H1 (cell line): ENCODE data around the gene PTPN5. TPM values are rescaled to one million over a fixed set of nuclear protein-coding genes. Genes with fewer than 3 reads are reported as not detected.

Source experiments
- CTCF ChIA-PET: fragments of 300-600 bp; sonication (Branson Sonifier 250); formaldehyde crosslinking; loops from one replicate; lab custom pipeline; 2021; ENCODE audit not compliant: partially characterized antibody; lab: Charles Lee
- POLR2A ChIA-PET: fragments of 300-600 bp; sonication (Branson Sonifier 250); formaldehyde crosslinking; loops from one replicate; lab custom pipeline; 2021; ENCODE audit warnings: inconsistent platforms; ENCODE audit not compliant: partially characterized antibody; lab: Charles Lee
- DNase-seq, 2 experiments: peaks; one replicate each; pipeline versions ENCODE4 v3.0.0 to v3.0.0-alpha.2; 2010 to 2022; ENCODE audit warnings: low spot score in 2 of 2, low read depth in 1 of 2, mixed read lengths in 1 of 2
- FAIRE-seq: peaks from 2 replicates; lab custom pipeline; 2011; peaks lifted over from hg19 to GRCh38; lab: Jason Lieb, UNC
- H2AFZ ChIP-seq: 2 replicates; pipeline ENCODE4 v1.8.1; 2012; ENCODE audit warnings: low read length, inconsistent platforms
- H2AK5ac ChIP-seq: 2 replicates; pipeline ENCODE4 v1.6.1; 2013; ENCODE audit warnings: low read depth, low read length
- H2BK120ac ChIP-seq: replicated peaks from 2 replicates; pipeline ENCODE3; 2013; ENCODE audit warnings: low read depth, low read length, inconsistent platforms
- H2BK12ac ChIP-seq: 2 replicates; pipeline ENCODE4 v1.6.1; 2013; ENCODE audit warnings: low read depth, low read length
- H2BK15ac ChIP-seq: 2 replicates; pipeline ENCODE4 v1.6.1; 2013; ENCODE audit warnings: low read length
- H2BK20ac ChIP-seq: 2 replicates; pipeline ENCODE4 v1.6.1; 2013; ENCODE audit warnings: low read length
- H2BK5ac ChIP-seq: 2 replicates; pipeline ENCODE4 v1.6.1; 2013; ENCODE audit warnings: low read depth, low read length
- H3K14ac ChIP-seq: 2 replicates; pipeline ENCODE4 v1.6.1; 2013; ENCODE audit warnings: inconsistent platforms; ENCODE audit not compliant: insufficient read length
- H3K18ac ChIP-seq: 2 replicates; pipeline ENCODE4 v1.6.1; 2013; ENCODE audit warnings: low read length; ENCODE audit errors: extremely low read depth
- H3K23ac ChIP-seq: 2 replicates; pipeline ENCODE4 v1.6.1; 2013; ENCODE audit warnings: inconsistent platforms; ENCODE audit not compliant: insufficient read length
- H3K23me2 ChIP-seq: 2 replicates; pipeline ENCODE4 v1.6.1; 2013; ENCODE audit warnings: low read depth, low read length
- H3K27ac ChIP-seq: 2 replicates; pipeline ENCODE4 v1.6.1; 2011; ENCODE audit warnings: low read depth, low read length, inconsistent platforms
- H3K27me3 ChIP-seq, 4 experiments: replicated peaks in 1 of 4; 1 replicate in 1 of 4; 2 replicates in 3 of 4; pipeline versions ENCODE4 v1.6.1 to v1.8.1; 2011 to 2013; ENCODE audit warnings: low read length in 3 of 4, mild to moderate bottlenecking in 3 of 4, inconsistent platforms in 2 of 4, mixed read lengths in 2 of 4, moderate library complexity in 1 of 4; ENCODE audit not compliant: control insufficient read depth in 3 of 4, insufficient read depth in 3 of 4; ENCODE audit errors: extremely low read depth in 1 of 4
- H3K36me3 ChIP-seq, 4 experiments: 2 replicates each; pipeline versions ENCODE4 v1.6.1 to v1.8.1; 2011 to 2013; ENCODE audit warnings: mild to moderate bottlenecking in 4 of 4, low read length in 3 of 4, moderate library complexity in 2 of 4, control low read depth in 1 of 4, inconsistent platforms in 1 of 4; ENCODE audit not compliant: insufficient read depth in 4 of 4, control insufficient read depth in 2 of 4
- H3K4ac ChIP-seq: replicated peaks from 2 replicates; pipeline ENCODE3; 2013; ENCODE audit warnings: low read length, low read depth, mixed read lengths, inconsistent platforms; ENCODE audit not compliant: insufficient read length
- H3K4me1 ChIP-seq, 4 experiments: replicated peaks in 1 of 4; 1 replicate in 1 of 4; 2 replicates in 3 of 4; pipeline versions ENCODE4 v1.6.1 to v1.8.1; 2011 to 2013; ENCODE audit warnings: low read length in 3 of 4, inconsistent platforms in 2 of 4, mixed read lengths in 1 of 4; ENCODE audit not compliant: insufficient read depth in 4 of 4, control insufficient read depth in 3 of 4
- H3K4me2 ChIP-seq, 2 experiments: 2 replicates each; pipeline versions ENCODE4 v1.6.1 to v1.8.1; 2011 to 2013; ENCODE audit warnings: low read depth in 2 of 2, low read length in 2 of 2, control low read depth in 1 of 2, inconsistent platforms in 1 of 2, mild to moderate bottlenecking in 1 of 2; ENCODE audit not compliant: insufficient read depth in 1 of 2
- H3K4me3 ChIP-seq, 4 experiments: fragments of 200-600, 300-600 bp in 1 of 4; sonication (generic), shearing (Covaris generic), sonication (Bioruptor Twin) in 1 of 4; 2 replicates each; pipeline versions ENCODE4 v1.5.1 to v1.8.1; 2011 to 2016; ENCODE audit warnings: low read length in 4 of 4, low read depth in 3 of 4, control low read depth in 2 of 4, inconsistent platforms in 2 of 4, mild to moderate bottlenecking in 2 of 4, mixed read lengths in 1 of 4, moderate library complexity in 1 of 4; ENCODE audit not compliant: insufficient read depth in 2 of 4; ENCODE audit errors: extremely low read depth in 1 of 4
- H3K56ac ChIP-seq: replicated peaks from 2 replicates; pipeline ENCODE3; 2013; ENCODE audit warnings: low read depth, mild to moderate bottlenecking, mixed read lengths, low read length, inconsistent platforms; ENCODE audit not compliant: insufficient read length
- H3K79me1 ChIP-seq: 2 replicates; pipeline ENCODE4 v1.6.1; 2013; ENCODE audit warnings: low read depth, low read length, control low read depth
- H3K79me2 ChIP-seq, 2 experiments: 2 replicates each; pipeline versions ENCODE4 v1.6.1 to v1.8.1; 2012 to 2013; ENCODE audit warnings: low read length in 2 of 2, mild to moderate bottlenecking in 2 of 2, inconsistent platforms in 1 of 2; ENCODE audit not compliant: insufficient read depth in 2 of 2, control insufficient read depth in 1 of 2
- H3K9ac ChIP-seq, 4 experiments: replicated peaks in 1 of 4; 1 replicate in 1 of 4; 2 replicates in 3 of 4; pipeline versions ENCODE4 v1.6.1 to v1.8.1; 2011 to 2013; ENCODE audit warnings: low read depth in 3 of 4, low read length in 3 of 4, control low read depth in 2 of 4, mild to moderate bottlenecking in 2 of 4, moderate library complexity in 2 of 4, inconsistent platforms in 1 of 4; ENCODE audit errors: extremely low read depth in 1 of 4
- H3K9me3 ChIP-seq, 2 experiments: 2 replicates each; pipeline versions ENCODE4 v1.6.1 to v1.8.1; 2012 to 2013; ENCODE audit warnings: mild to moderate bottlenecking in 2 of 2, moderate library complexity in 2 of 2, control low read depth in 1 of 2, inconsistent platforms in 1 of 2, low read depth in 1 of 2, low read length in 1 of 2, mixed read lengths in 1 of 2; ENCODE audit not compliant: insufficient read depth in 2 of 2
- H4K20me1 ChIP-seq, 2 experiments: replicated peaks in 1 of 2; 2 replicates each; pipeline versions ENCODE3 to v1.8.1; 2011 to 2013; ENCODE audit warnings: inconsistent platforms in 2 of 2, low read length in 2 of 2, mild to moderate bottlenecking in 1 of 2; ENCODE audit not compliant: insufficient read depth in 2 of 2, control insufficient read depth in 1 of 2
- H4K5ac ChIP-seq: 2 replicates; pipeline ENCODE4 v1.6.1; 2013; ENCODE audit warnings: low read length, low read depth, mixed read lengths, inconsistent platforms; ENCODE audit not compliant: insufficient read length
- H4K8ac ChIP-seq: 2 replicates; pipeline ENCODE4 v1.8.0; 2013; ENCODE audit warnings: mild to moderate bottlenecking, moderate library complexity, low read length, inconsistent platforms; ENCODE audit not compliant: insufficient read depth; ENCODE audit errors: extremely low read depth
- H4K91ac ChIP-seq: replicated peaks from 2 replicates; pipeline ENCODE3; 2013; ENCODE audit warnings: low read length, mixed read lengths, inconsistent platforms; ENCODE audit not compliant: insufficient read length
- FOSL1 ChIP-seq: IDR thresholded peaks from 2 replicates; pipeline ENCODE4 v1.6.1; 2011; ENCODE audit warnings: mild to moderate bottlenecking, low read depth, low read length, moderate library complexity; ENCODE audit not compliant: insufficient read depth
- RNF2 ChIP-seq: fragments of 200-900, 300-1000 bp; sonication (generic); IDR thresholded peaks from 2 replicates; pipeline ENCODE4 v1.7.1; 2016; ENCODE audit warnings: borderline replicate concordance, low read depth, mild to moderate bottlenecking, antibody characterized with exemption, low read length; ENCODE audit not compliant: poor library complexity, severe bottlenecking; ENCODE audit errors: missing control alignments
- SP4 ChIP-seq: IDR thresholded peaks from 2 replicates; pipeline ENCODE4 v1.6.1; 2012; ENCODE audit warnings: low read length, inconsistent platforms
- TBP ChIP-seq: IDR thresholded peaks from 2 replicates; pipeline ENCODE4 v1.6.1; 2011; ENCODE audit warnings: low read depth, low read length, improper control_type of control experiment
- WGBS, 2 experiments: shearing (Covaris generic) in 1 of 2; methylation state at CpG; one replicate each; pipeline versions ENCODE4 v1.1.6 to v1.1.7; 2013 to 2015; ENCODE audit warnings: low lambda C conversion rate in 2 of 2, mixed read lengths in 2 of 2, inconsistent platforms in 1 of 2, low coverage in 1 of 2, missing lambda C conversion rate in 1 of 2; ENCODE audit not compliant: insufficient replicate concordance in 2 of 2, insufficient coverage in 1 of 2, insufficient read length in 1 of 2; ENCODE audit errors: extremely low coverage in 1 of 2, missing lambda C conversion rate in 1 of 2; 5-methylcytosine and 5-hydroxymethylcytosine counted together
- polyA plus RNA-seq, 7 experiments: library from polyadenylated mRNA; depleted of rRNA in 3 of 7; stranded (reverse) in 5 of 7; unstranded in 2 of 7; fragments of >200 nt in 5 of 7; fragments of 200-250 nt in 2 of 7; gene quantifications; 1 replicate in 5 of 7; 2 replicates in 1 of 7; 4 replicates in 1 of 7; pipeline versions ENCODE4 v1.2.1 to v1.2.3, GENCODE V29; 2011 to 2013; ENCODE audit warnings: missing spikeins in 2 of 7, mixed read lengths in 2 of 7
- total RNA-seq: library from RNA; stranded (reverse); fragmentation: NEBNext Ultra II Directional; extraction: Animal tissue kit (Norgen Biotek cat#: 25700); gene quantifications from 2 replicates; pipeline ENCODE4 v1.2.1, GENCODE V29; 2021

PTPN5 gene
- total and polyA plus RNA-seq, 2 of the 8 experiments (the other 6 are each of a cell fraction or from before 2014, with no cell fraction given) = 8.4 to 12.9 TPM

DNA sequence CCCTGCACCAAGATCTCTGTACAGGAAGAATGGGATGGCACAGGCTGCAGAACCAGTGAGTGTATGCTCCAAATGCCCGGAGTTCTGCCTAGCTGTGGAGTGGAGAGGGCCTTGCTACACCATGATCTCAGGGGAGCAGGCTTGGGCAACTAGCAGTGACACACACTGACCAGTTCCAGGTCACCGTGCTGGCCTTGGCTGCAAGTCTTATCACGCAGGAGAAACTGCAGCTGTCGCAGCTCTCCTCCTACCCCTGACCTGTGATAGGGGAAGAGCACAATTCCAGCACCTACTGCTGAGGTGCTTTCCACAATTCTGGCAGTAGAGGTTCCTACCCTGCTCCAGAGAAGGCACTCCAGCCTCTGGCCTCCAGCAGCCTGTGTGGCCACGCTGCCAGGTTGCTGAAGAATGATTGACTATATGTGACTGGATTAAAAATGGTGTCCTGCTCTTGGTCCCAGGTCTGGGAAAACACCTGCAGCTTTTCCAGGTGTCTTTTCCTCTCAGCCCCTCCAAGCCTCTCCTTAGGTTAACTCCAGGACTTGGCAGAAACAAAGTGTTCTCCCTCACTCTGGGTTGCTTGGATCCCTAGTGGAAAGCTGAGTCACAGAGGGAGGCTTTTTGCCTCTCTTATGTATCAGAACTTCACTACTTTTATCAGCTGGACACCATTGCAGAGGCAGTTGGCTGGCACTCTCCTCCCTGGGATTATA is 43.3 kb upstream of the PTPN5 start:
- no peak overlapping the region for H3K9ac ChIP-seq
- H4K8ac ChIP-seq = no peak overlapping the region; the same call in 1 of the 2 replicates
- no peak overlapping the region for H2AK5ac ChIP-seq
- no peak overlapping the region for H2BK15ac ChIP-seq
- no peak overlapping the region for H3K4me3 ChIP-seq
- no peak overlapping the region for H3K23ac ChIP-seq
- 81% methylated on average over 5 of the region's 5 CpGs; no CpG with 5 or more reads in 1 of the 2 experiments for WGBS, 2 experiments
- CTCF ChIA-PET = interaction anchor here (1.0 to 2.1 kb wide), 5 partner anchors 9 to 106 kb away, joined by 3 to 8 read pairs (median 5); no protein-coding TSS in a partner anchor
- no peak overlapping the region for H3K56ac ChIP-seq
- no peaks in the 10 kb centered on the region for H3K36me3 ChIP-seq
- no peaks in the 10 kb centered on the region for H3K23me2 ChIP-seq
- H2BK20ac ChIP-seq = no peak overlapping the region
- H2BK120ac ChIP-seq = no peak overlapping the region
- H4K91ac ChIP-seq = no peak overlapping the region
- H3K4me1 ChIP-seq = no peaks in the 10 kb centered on the region
- H3K27me3 ChIP-seq = no peaks in the 10 kb centered on the region
- H3K18ac ChIP-seq = no peak overlapping the region
- no peak overlapping the region; the same call in 1 of the 2 replicates for H2AFZ ChIP-seq
- H4K20me1 ChIP-seq = no peaks in the 10 kb centered on the region
- H3K79me1 ChIP-seq = no peaks in the 10 kb centered on the region
- no peaks in the 10 kb centered on the region for H3K9me3 ChIP-seq
- TF ChIP-seq TBP = no peak
- no peak for TF ChIP-seq RNF2
- no peak for TF ChIP-seq SP4
- TF ChIP-seq FOSL1 = no peak
- no peak overlapping the region for H3K4ac ChIP-seq
- no peak overlapping the region for H3K27ac ChIP-seq
- POLR2A ChIA-PET = no interaction called here
- no peak overlapping the region for H2BK12ac ChIP-seq
- DNase-seq (no peak), FAIRE-seq (no peak)
- no peaks in the 10 kb centered on the region for H3K79me2 ChIP-seq
- H3K14ac ChIP-seq = no peak overlapping the region
- H4K5ac ChIP-seq = no peak overlapping the region
- H3K4me2 ChIP-seq = no peak overlapping the region
- no peak overlapping the region for H2BK5ac ChIP-seq
